ENCODE results near the gene NUP205.

GRCh38 chr7:135687466-135687865 is 129.7 kb downstream of the NUP205 start:
- TF ChIP-seq POLR2A (IDR thresholded peaks at IDR 0.05) (no peak), CTCF (IDR thresholded peaks at IDR 0.05) (no peak)
